Epithelial cell of proximal tubule (primary cell): ENCODE results near the gene MYCBP2. TPM values are rescaled to one million over a fixed set of nuclear protein-coding genes. Genes with fewer than 3 reads are reported as not detected.
A peak's percentile ranks its signal among the peaks of the same experiment; 100 is the strongest.

ENCODE experiments used
- DNase-seq: peaks from one replicate; pipeline ENCODE4 v3.0.0-alpha.2; 2011; ENCODE audit warnings: low read depth
- H3K4me3 ChIP-seq: 2 replicates; pipeline ENCODE4 v1.5.1; 2011; ENCODE audit warnings: low read depth, mild to moderate bottlenecking, low read length
- CTCF ChIP-seq: conservative IDR thresholded peaks from 2 replicates; pipeline ENCODE4 v1.5.1; 2012; ENCODE audit warnings: low read depth, mild to moderate bottlenecking, low read length
- total RNA-seq: library from RNA; depleted of rRNA; stranded (reverse); fragments of >200 nt; gene quantifications from 2 replicates; pipeline ENCODE4 v1.2.3, GENCODE V29; 2015

Gene MYCBP2
- total RNA-seq, 1 donor from 2014 or later: 32.3 TPM

- DNase-seq: no peak
- TF ChIP-seq CTCF: no peak
- no peak overlapping the region for H3K4me3 ChIP-seq
Measured at GRCh38 chr13:77339408-77339807, 12.5 kb upstream of the MYCBP2 start.

GRCh38 chr13:77338961-77339401, 12.1 kb upstream of the MYCBP2 start:
- no peak overlapping the region for H3K4me3 ChIP-seq
- DNase-seq: no peak
- no peak for TF ChIP-seq CTCF

- DNase-seq: no peak
- no peak for TF ChIP-seq CTCF
- no peak overlapping the region for H3K4me3 ChIP-seq
Measured at GRCh38 chr13:77338329-77338728, 11.4 kb upstream of the MYCBP2 start.

- H3K4me3 ChIP-seq: no peak overlapping the region
- DNase-seq: no peak
- peak; percentile 35 for TF ChIP-seq CTCF
Measured at GRCh38 chr13:77337159-77337558, 10.3 kb upstream of the MYCBP2 start.

- H3K4me3 ChIP-seq: no peak overlapping the region
- DNase-seq: no peak
- no peak for TF ChIP-seq CTCF
Measured at GRCh38 chr13:77335543-77335942, 8.6 kb upstream of the MYCBP2 start.

- H3K4me3 ChIP-seq: no peak overlapping the region
- no peak for TF ChIP-seq CTCF
- DNase-seq: no peak
Measured at GRCh38 chr13:77333594-77333993, 6.7 kb upstream of the MYCBP2 start.

- DNase-seq: no peak
- no peak overlapping the region for H3K4me3 ChIP-seq
- no peak for TF ChIP-seq CTCF
Measured at GRCh38 chr13:77331421-77331820, 4.5 kb upstream of the MYCBP2 start.
